Inferior parietal cortex (tissue), 1 donor: ENCODE data around the gene IRF2.

Source experiments
- DNase-seq: peaks from one replicate; pipeline ENCODE4 v3.0.0-alpha.2; 2016; ENCODE audit errors: extremely low spot score

The IRF2 gene

DNA sequence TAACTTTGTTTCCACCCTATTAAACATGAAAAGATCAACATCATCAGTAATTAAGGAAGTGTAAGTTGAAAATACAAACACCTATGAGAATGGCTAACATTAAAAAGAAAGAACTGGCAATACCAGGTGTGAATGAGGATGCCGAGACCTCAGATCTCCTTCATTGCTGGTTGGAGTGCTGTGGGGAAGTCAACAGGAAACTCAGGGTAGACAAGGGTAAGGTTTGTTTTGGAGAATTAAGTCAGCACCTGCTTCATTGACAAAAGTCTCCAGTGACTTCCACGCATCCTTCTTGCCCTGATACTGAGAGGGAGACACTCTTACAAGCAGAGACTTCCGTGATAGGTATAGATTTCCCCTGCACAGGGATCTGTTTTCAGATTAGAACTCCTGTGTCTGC, 106.1 kb downstream of the IRF2 start:
- no peak for DNase-seq

DNA sequence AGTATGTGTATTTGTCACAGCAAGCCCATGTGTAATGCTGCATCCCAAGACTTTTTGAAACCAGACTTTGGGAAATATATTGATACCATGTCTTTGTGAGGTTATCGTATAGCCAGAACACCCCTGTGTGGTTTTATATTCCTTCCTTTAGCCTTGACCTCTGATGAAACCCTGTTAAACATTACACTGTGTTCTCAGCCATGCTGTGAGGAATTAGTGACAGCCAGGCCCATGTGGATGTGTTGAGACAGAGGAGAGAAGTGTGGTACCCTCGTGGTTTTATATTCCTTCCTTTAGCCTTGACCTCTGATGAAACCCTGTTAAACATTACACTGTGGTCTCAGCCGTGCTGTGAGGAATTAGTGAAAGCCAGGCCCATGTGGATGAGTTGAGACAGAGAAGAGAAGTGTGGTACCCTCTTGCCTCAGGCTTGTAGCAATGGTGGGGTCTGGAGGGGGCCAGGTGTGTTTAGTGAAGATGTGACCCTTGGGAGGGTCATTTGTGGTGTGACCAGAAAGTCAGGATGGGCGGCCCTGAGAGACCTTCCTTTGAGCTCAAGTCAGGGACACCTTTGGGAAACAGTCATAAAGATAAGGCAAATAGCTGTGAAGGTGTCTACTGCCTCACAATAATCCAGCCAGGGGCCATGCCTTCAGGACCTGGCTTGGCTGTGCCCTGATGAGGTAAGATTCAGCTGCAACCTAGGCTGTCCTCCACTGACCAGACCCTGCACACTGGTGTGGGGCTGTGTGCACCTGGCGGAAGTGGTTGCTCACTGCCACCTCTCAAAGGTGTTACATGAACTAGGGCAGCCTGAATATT, 110.0 kb downstream of the IRF2 start:
- no peak for DNase-seq

DNA sequence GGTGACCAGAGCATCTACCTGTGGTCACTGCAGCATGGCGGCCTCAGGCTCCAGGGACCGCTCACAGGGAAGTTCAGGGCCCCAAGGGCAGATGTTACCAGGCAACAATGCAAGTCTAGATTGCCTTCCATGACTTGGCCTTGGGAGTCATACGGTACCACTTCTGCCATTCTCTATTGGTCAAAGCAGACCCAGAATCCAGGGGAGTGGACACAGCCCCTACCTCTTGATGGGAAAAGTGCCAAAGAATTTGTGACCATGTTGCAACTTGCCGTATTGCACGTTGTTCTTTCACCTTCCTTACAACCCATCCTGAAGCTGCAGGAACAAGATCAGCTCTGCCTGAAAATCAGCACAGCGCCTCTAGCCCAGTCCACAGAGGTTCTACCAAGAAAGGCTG, 111.1 kb downstream of the IRF2 start:
- no peak for DNase-seq

DNA sequence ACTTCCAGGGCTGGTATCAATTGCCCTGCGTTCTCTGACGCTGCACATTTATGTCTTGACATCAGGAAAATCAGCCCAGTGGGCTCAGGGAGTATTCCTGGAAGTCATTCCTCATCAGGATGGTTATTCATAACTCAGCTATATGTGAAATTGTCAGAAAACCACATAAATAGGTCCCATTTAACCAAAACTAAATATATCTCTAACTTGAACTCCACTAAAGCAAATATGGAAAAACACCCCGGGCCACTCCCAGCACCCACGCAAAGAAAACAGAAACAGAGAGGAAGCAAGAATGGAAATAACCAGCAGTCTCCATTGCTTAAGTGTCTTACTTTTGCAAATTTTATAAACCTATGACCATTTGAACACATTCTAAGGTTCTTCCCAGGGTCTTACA, 112.0 kb downstream of the IRF2 start:
- DNase-seq: no peak

DNA sequence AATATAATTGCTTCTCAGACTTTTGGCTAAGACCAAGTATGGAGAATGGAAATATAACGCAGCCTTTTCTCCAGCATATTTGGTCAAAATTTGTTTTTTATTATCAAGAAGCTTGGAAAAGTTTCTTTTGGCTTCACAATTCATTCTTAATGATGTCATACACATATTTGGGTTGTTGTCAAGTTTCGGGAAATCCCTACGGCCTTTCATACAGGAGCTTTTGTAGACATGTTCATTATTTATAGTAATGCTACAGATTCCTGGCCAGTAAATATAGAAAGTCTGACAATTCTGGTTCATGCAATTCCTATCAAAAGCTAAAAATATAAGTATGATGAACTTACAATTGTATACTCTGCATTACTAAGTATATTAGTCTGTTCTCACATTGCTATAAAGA, 112.9 kb downstream of the IRF2 start:
- DNase-seq: no peak

DNA sequence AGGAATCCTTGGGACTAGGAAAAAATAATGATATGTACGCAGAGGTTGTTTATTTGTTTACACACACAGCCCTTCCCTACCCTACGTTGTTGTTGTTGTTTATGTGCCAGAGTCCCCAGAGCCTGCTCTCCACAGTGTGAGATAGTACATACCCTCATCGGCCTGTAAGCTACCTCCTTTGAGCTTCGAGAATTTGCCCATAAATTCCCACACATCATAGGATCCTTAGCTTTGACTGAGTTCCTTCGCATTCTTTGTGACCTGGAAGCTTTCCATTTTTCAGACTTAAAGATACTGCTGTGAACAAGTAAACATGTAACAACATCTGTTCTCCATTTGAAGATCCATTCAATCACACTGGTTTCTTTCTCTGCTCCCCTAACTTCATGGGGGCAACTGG, 114.5 kb downstream of the IRF2 start:
- no peak for DNase-seq

DNA sequence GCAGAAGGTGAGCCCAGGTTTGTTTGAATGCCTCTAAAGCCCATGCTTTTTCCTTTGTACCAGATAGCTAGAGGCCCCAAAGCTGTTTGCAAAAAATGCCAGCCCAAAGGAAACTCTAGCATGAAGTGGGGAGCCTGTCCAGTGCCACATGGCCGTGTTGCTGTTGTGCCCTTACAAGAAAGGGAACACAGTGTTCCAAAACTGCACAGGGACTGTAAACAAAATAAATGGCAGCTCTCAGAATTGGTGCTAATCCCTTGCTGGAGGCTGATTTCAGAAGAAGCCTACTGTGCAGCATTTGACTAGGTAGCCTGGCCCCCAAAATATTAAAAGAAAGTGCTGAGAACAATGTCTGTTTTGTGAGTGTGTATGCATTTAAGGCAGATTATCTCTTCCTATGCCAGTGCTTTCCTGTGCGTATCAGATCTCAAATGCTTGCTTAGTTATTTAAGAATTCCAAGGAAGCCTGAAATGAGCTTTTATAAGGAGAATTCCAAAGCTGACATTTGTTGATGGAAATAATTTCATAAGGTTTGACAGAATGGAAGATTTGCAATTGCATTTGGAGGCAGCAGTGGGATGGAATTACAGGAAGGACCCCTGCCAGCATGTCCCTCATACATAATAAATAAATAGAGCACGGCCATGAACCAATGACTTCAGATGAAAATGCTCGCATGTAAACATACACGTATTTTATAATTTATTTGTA, 115.7 kb downstream of the IRF2 start:
- no peak for DNase-seq

DNA sequence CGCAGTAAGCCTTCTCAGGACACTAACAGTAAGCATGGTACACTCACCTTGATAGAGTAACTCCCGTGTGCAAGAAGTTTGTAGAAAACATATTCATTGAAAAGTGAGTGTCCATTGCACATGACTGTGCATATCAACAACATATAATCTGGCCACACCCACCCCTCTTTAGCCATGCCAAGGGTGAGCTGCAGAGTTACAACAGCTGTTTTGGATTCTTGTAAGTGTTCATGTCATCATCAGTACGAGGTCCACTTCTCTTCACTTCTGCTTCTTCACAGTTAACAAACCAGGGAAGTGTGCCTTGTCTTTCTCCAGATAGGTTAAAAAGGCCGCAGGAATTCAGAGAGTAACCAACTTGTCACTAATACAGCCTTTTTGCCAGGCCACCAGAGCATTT, 116.6 kb downstream of the IRF2 start:
- no peak for DNase-seq

DNA sequence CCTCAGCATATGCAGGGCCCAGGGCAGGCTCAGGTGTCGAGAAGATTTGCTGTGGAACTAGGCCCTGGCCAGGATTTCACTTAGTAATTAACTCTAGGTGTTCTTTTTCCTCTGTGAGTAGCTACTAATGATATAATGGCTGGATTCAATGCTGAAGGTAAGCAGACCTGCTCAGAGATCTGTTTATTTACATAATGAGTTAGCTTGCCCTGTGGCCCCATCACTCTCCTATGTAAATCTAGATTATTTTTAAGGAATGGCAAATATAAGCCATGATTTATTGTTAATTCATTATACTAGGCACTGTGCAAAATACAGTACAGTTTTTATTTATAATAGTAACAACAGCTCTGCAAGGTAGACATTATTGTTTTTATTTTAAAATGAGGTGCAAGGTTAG, 117.2 kb downstream of the IRF2 start:
- no peak for DNase-seq

DNA sequence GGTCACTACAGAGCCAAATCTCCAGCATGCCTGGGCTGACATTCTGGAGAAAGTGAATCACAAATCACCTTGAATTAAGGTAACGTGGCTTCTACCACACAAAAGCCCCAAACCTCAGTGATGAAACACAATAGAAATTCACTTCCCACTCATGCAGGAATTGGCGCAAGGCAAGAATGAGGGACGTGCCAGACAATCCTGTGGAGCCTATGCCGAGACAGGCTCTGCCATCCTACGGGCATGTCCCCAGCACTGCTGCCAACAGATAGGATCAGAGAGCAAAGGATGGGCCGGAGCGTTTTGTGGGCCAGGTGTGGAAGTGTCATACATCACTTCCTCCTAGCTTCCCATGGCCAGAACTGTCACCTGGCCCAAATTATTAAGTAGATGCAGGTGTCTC, 118.0 kb downstream of the IRF2 start:
- no peak for DNase-seq

DNA sequence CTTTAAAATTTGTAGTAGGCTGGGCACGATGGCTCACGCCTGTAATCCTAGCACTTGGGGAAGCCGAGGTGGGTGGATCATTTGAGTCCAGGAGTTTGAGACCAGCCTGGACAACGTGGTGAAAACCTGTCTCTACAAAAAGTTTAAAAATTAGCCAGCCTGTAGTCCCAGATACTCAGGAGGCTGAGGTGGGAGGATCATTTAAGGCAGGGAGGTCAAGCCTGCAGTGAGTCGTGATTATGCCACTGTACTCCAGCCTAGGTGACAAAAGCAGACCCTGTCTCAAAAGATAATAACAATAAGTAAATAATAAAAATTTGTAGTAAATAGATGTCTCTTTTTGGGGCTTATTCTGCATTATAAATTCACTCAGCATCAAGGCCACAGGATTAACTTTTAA, 118.5 kb downstream of the IRF2 start:
- DNase-seq: no peak

DNA sequence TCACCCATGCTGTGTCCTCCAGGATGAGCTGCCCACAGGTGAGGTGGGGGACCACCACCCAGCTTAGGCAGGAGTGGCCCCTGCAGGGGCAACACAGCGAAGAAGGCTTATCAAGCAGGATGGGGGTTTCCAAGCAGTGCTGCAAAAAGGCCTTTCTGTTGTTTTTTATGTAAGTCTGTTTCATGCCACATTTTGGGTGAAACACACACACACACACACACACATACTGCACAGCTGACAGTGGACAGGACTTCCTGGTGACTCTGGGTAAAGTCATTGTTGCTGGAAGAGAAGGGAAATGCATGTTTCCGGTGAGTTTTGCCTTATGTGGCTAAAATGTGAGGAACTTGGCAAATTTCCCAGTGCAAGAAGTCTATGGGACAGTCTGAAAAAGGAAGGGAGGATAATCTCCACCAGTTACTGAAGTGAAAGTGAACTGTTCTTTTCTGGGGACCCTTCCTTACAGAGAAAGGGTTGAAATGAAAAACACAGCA, 119.2 kb downstream of the IRF2 start:
- DNase-seq: peak; percentile 49

DNA sequence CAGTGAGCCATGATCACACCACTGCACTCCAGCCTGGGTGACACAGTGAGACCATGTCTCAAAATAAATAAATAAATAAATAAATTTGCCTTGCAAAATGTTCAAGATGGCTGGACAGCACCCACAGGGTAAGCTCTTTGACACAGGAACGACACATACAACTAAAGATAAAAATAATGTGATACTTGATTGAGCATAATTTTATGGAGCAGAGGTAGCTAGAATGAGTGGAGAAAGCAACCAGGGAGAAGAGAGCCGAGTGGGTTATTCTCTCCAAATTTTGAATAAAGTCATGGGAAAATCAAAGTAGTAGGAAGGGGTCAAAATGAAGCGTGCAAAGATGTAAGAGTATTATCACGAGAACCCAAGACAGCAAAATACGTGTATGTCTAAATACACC, 121.5 kb downstream of the IRF2 start:
- DNase-seq: no peak

DNA sequence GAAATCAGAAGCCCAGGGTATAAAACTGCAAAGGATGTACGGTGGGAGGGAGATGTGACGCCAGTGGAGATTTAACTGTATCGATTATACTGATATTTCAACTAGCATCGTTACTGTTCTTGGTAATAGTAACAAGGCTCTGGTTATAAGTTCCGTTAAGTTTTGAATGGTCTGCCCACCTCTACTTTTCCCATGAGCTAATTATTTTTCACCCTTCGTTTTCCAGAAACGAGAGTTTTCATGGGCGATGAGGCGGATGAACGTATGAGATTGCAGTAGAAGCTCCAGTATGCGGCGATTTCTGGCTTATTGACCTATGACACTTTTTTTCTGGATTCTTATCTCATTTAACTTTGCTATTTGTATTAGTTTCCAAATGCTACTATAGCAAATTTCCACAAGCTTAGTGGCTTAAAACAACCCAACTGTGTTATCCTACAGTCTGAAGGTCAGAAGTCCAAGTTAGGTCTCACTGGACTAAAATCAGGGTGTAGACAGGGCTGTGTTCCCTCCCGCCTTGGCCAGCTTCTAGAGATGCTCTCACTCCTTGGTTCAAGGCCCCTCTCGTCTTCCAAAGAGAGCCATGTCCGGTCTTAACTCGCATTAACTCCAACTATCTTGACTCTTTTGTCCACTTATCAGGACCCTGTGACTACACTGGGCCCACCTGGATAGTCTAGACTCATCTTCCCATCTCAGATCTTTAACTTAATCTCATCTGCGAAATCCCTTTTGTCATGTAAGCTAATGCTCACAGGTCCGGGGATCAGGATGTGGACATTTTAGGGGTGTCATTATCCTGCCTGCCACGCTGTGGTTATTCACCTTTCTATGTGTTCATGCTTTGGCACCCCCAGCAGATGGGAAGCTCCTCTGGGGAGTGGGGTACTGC, 122.5 kb downstream of the IRF2 start:
- no peak for DNase-seq

DNA sequence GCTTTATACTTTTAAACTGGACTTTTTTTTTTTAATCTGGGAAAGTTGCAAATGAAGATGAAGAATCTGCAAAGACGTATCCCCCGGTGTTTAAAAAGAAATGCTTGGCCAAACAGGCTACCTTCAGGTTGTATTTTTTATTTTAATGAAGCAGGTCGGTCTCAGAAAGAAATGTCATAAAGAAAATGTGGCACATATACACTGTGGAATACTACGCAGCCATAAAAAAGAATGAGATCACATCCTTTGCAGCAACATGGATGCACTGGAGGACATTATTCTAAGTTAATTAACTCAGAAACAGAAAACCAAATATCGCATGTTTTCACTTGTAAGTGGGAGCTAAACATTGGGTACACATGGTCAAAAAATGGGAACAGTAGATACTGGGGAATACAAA, 123.4 kb downstream of the IRF2 start:
- no peak for DNase-seq

DNA sequence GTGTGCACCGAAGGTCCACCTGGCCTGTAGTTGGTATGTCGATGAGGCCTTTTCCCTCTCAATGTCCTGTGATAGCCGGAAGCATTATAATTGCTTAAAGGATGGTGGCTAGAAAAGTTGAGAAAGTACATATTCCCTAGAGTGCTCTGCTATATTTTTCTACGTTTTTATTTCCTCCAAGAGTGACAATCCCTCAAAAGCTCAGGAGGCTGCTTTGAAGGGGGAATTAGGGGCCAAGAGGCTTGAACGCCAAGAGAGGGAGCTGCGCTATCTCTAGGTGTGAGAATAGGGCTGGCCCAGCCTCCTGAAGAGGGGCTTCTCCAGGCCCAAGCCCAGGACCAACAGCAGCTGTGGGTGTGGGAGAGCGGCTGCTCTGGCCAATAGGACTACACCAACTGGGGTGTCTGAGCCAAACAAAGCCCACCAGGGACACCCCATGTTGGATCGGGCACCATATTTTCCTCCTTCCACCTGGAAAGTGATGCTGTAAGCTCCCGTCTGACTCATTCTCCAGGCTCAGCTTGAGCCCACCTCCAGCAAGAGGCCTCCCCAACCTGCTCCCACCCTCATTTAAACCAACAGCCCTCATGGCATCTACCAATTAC, 124.0 kb downstream of the IRF2 start:
- no peak for DNase-seq

DNA sequence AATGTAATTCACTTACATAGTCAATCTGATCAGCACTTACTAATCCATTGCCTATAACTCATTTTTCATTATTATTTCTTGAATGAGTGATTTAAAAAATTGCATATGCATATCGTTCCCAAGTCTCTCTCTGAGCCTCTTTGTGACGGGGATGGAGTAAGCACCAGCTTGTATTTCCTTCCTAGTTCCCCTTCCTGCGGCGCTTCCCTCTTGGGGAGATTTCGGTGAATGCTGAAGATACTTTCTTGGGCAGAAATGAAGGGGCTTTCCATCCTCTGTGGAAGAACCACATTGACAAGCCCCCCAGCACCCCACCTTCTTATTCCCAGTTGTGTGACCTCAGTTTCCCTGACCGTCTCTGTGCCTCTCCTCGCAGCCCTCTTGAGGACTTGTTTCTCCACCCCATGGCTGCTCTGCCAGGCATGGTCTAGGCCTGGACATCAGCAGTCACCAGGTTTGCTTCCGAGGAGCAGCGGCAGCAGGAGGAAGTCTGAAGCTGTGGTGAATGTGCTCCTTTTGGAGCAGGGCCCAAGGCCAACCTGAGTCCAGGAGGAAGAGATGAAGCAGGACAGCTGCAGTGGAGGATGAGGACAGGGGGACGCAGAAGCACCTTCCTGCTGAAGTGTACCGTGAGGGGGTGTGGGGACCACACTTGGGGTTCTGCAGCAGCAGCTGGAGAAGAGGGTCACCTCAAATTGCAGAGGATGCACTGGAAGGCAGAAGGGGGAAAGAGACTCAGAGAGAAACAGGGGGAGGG, 124.9 kb downstream of the IRF2 start:
- DNase-seq: no peak

DNA sequence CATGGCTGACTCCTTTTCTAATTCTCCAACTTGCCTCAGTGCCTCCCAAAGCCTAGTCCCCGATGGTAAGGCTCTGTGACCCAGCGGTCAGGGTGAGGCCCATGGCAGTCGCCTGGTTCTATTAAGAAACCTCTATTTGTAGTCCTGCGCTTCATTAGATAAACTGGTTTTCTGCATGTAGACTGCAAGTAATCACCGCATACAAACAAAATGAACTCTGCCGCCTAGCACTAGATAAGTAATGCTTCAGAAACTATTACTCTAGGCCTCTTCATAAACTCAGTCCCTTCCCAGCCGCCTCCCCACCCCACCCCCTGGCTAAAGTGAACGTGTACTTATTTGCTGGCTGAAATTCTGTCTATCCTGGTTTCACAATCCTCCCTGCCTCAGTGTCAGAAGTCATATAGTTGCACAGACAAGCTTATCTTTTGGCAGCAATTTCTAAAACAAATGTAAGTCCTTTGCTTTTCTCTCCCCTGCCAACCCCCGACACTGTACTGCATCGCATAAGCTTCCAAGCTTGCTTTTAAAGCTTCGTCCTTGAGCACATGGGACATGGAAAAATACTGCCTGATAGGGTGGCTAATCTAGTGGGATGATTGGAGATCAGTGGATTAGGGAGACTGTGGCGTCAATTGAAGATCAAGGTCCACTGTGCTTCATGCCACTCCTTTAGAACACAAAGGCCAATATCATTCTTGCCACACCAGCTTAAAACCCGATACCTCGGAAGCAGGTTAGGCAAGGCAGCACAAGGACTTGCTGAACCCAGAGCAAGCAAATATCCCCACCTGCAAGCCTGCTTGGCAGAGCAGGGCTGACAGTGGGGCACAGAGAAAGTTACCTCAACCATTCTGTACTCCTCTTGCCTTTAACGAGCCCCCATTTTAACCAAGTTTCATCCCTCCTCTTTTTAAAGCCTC, 125.8 kb downstream of the IRF2 start:
- DNase-seq: no peak

DNA sequence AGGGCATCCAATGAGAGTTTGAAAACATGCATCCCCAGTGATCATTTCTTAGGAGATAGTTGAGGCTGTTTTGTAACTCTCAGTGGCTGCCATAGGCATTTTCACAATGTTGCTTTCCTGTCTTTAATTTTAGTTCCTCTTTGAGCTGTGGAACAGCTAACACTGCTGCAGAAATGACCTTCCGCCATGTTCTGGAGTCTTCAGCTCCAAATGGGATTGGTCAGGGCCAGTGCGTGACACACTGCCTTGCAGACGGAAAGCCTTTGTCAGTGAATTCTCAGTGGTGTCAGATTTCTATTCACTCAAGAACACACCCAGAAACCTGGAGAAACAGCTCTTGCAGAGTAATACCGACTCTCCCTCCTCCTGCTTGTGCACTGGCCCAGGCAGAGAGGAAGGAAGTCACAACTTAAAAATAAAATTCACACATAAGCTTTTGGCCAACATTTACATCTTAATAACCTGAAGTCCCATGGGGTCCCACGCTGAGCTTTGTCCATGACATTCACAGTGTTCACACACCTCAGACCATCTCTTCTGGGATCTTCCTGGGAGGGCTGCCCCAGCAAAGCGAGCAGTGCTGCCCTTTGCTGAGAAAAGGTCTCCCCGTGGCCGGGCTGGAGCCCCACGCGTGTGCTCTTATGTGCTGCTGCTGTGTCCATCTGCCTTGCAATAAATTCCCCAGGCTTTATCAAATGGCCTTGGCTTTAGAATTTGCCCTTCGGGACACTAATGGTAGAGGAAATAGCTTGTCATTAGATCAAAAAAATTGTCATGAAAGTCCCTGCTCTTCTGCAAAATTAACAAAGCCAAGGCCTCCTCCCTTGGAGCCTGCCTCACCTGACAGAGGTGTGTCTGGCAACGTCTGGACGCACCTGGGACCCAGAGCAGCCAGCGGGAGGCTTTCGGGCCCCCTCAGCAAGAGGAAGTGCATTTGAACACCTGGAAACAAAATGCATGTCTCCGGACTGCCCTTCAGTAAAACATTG, 126.8 kb downstream of the IRF2 start:
- no peak for DNase-seq
